Suprapubic skin (tissue), 4 donors: ENCODE measurements around the gene GPI. TPM values are rescaled to one million over a fixed set of nuclear protein-coding genes. Genes with fewer than 3 reads are reported as not detected.

Experiments
- DNase-seq, 2 donors: peaks; one replicate each; pipeline ENCODE4 v3.0.0-alpha.2; 2019; ENCODE audit warnings: low spot score in 2 of 2
- H3K27ac ChIP-seq: fragments of 200-600 bp; sonication (generic); one replicate; pipeline ENCODE4 v1.5.1; 2019
- H3K27me3 ChIP-seq: fragments of 200-600 bp; sonication (generic); one replicate; pipeline ENCODE4 v1.5.1; 2019
- H3K36me3 ChIP-seq: fragments of 200-600 bp; sonication (generic); one replicate; pipeline ENCODE4 v1.5.1; 2019
- H3K4me1 ChIP-seq: fragments of 200-600 bp; sonication (generic); one replicate; pipeline ENCODE4 v1.5.1; 2019
- H3K4me3 ChIP-seq: fragments of 200-600 bp; sonication (generic); one replicate; pipeline ENCODE4 v1.5.1; 2019; ENCODE audit warnings: mild to moderate bottlenecking
- H3K9me3 ChIP-seq: fragments of 200-600 bp; sonication (generic); one replicate; pipeline ENCODE4 v1.5.1; 2019
- CTCF ChIP-seq, 2 donors: fragments of 200-600 bp in 1 of 2; fragments of 450-650 bp in 1 of 2; sonication (generic) in 1 of 2; IDR thresholded peaks; one replicate each; pipeline ENCODE4 v1.5.1; 2016 to 2019; ENCODE audit warnings: antibody characterized with exemption in 2 of 2, mild to moderate bottlenecking in 1 of 2, moderate library complexity in 1 of 2
- EP300 ChIP-seq: sonication (generic); formaldehyde crosslinking; IDR thresholded peaks from one replicate; pipeline ENCODE4 v1.6.1; 2017; ENCODE audit warnings: antibody characterized with exemption
- POLR2A ChIP-seq, 2 donors: fragments of 450-650 bp; IDR thresholded peaks; one replicate each; pipeline ENCODE4 v1.6.1; 2017; ENCODE audit warnings: antibody characterized with exemption in 2 of 2, mild to moderate bottlenecking in 2 of 2, moderate library complexity in 2 of 2
- POLR2AphosphoS5 ChIP-seq, 3 donors: sonication (generic); formaldehyde crosslinking; IDR thresholded peaks; one replicate each; pipeline ENCODE4 v1.6.1; 2017; ENCODE audit warnings: antibody characterized with exemption in 3 of 3
- WGBS: methylation state at CpG from one replicate; pipeline ENCODE4 v1.1.5; 2018; 5-methylcytosine and 5-hydroxymethylcytosine counted together
- total RNA-seq, 4 donors: library from RNA; depleted of rRNA; stranded (reverse); fragments of >200 nt; gene quantifications; one replicate each; pipeline ENCODE4 v1.1.0, GENCODE V29; 2016

GPI gene
- total RNA-seq, 4 donors from 2014 or later: 75.8 to 219 (median 180) TPM

- Histone ChIP-seq H3K4me1 (peaks cover 6% of the 10 kb centered on the region), H3K27me3 (no peaks in the 10 kb centered on the region), H3K4me3 (no peak overlapping the region), H3K27ac (no peak overlapping the region), H3K9me3 (no peaks in the 10 kb centered on the region), H3K36me3 (peaks cover 36% of the 10 kb centered on the region)
- TF ChIP-seq POLR2AphosphoS5 (IDR thresholded peaks at IDR 0.05) (no peak), CTCF (IDR thresholded peaks at IDR 0.05) (no peak), EP300 (no peak), POLR2A (IDR thresholded peaks at IDR 0.05) (no peak)
- WGBS: 88% methylated on average over 8 of the region's 8 CpGs
- DNase-seq: no peak
Observed at GRCh38 chr19:34402074-34402600, 37.1 kb downstream of the GPI start.

GRCh38 chr19:34403784-34404108 is 38.8 kb downstream of the GPI start:
- H3K9me3 ChIP-seq: no peaks in the 10 kb centered on the region
- no peak for DNase-seq
- no peaks in the 10 kb centered on the region for H3K27me3 ChIP-seq
- peak overlapping the region; percentile 95 for H3K4me3 ChIP-seq
- TF ChIP-seq EP300: no peak
- TF ChIP-seq POLR2AphosphoS5 (IDR thresholded peaks at IDR 0.05): no peak
- TF ChIP-seq CTCF (IDR thresholded peaks at IDR 0.05): no peak
- no peak for TF ChIP-seq POLR2A (IDR thresholded peaks at IDR 0.05)
- H3K4me1 ChIP-seq: peaks cover 6% of the 10 kb centered on the region
- peak overlapping the region; percentile 58 for H3K27ac ChIP-seq
- 20% methylated on average over 6 of the region's 6 CpGs for WGBS
- peaks cover 26% of the 10 kb centered on the region for H3K36me3 ChIP-seq

GRCh38 chr19:34404109-34404909 is 39.3 kb downstream of the GPI start, which contains the start of gene PDCD2L:
TSS of gene PDCD2L (plus strand) at chr19:34404399. CDS start at chr19:34404431, 32 bp downstream.
- WGBS: under 1% methylated on average over 44 of the region's 69 CpGs
- Histone ChIP-seq H3K4me1 (peaks cover 6% of the 10 kb centered on the region), H3K27ac (peak within 1 kb of the TSS; percentile 58), H3K9me3 (no peaks in the 10 kb centered on the region), H3K36me3 (peaks cover 25% of the 10 kb centered on the region), H3K27me3 (no peaks in the 10 kb centered on the region), H3K4me3 (peak within 1 kb of the TSS; percentile 95)
- DNase-seq: peak; percentile 93 to 94
- TF ChIP-seq POLR2AphosphoS5 (IDR thresholded peaks at IDR 0.05): no peak
- TF ChIP-seq EP300: no peak
- TF ChIP-seq CTCF (IDR thresholded peaks at IDR 0.05): no peak
- TF ChIP-seq POLR2A (IDR thresholded peaks at IDR 0.05): no peak

GRCh38 chr19:34405892-34406660 is 41.1 kb downstream of the GPI start:
- no peaks in the 10 kb centered on the region for H3K9me3 ChIP-seq
- no peak overlapping the region for H3K4me3 ChIP-seq
- H3K36me3 ChIP-seq: peaks cover 11% of the 10 kb centered on the region
- DNase-seq: no peak
- H3K27me3 ChIP-seq: no peaks in the 10 kb centered on the region
- H3K27ac ChIP-seq: no peak overlapping the region
- WGBS: 89% methylated on average over 13 of the region's 13 CpGs
- TF ChIP-seq EP300 (no peak), CTCF (IDR thresholded peaks at IDR 0.05) (no peak), POLR2AphosphoS5 (IDR thresholded peaks at IDR 0.05) (no peak), POLR2A (IDR thresholded peaks at IDR 0.05) (no peak)
- H3K4me1 ChIP-seq: peaks cover 6% of the 10 kb centered on the region

- Histone ChIP-seq H3K4me3 (no peak overlapping the region), H3K27me3 (no peaks in the 10 kb centered on the region), H3K36me3 (peaks cover 22% of the 10 kb centered on the region), H3K27ac (no peak overlapping the region), H3K4me1 (peaks cover 6% of the 10 kb centered on the region), H3K9me3 (no peaks in the 10 kb centered on the region)
- WGBS: 89% methylated on average over 8 of the region's 8 CpGs
- no peak for TF ChIP-seq CTCF (IDR thresholded peaks at IDR 0.05)
- no peak for TF ChIP-seq POLR2A (IDR thresholded peaks at IDR 0.05)
- peak in 1 of 2 donors; percentile 8 for DNase-seq
Observed at GRCh38 chr19:34408411-34408810, 43.4 kb downstream of the GPI start.
